ENCODE results near the gene ACRV1.

The ACRV1 gene

GRCh38 chr11:125649465-125650166, 31.0 kb downstream of the ACRV1 start:
- DNase-seq = peak in 1 of 5 experiments; percentile 84

GRCh38 chr11:125645871-125646270, 34.8 kb downstream of the ACRV1 start:
- no peak for DNase-seq

DNA sequence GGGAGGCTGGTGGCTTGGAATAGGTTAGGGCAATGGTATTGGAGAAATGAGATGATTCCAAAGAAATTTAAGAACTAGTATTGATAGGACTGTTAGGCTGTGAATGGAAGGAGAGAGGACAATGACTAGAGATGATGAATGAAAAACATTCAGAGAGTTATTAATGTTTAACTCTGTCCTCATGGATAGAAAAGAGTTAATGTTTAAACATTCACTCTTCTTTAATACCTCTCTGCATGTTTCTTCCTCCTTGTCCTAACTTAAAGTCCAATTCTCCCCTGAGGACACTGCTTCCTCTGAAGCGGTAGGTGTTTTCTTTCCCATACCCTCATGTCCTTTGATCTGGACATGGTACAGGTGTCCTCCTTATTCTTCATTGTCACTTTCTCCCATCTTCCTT, 42.3 kb downstream of the ACRV1 start:
- no peak for DNase-seq

- no peak for DNase-seq
Observed at GRCh38 chr11:125637840-125638239, 42.8 kb downstream of the ACRV1 start.

DNA sequence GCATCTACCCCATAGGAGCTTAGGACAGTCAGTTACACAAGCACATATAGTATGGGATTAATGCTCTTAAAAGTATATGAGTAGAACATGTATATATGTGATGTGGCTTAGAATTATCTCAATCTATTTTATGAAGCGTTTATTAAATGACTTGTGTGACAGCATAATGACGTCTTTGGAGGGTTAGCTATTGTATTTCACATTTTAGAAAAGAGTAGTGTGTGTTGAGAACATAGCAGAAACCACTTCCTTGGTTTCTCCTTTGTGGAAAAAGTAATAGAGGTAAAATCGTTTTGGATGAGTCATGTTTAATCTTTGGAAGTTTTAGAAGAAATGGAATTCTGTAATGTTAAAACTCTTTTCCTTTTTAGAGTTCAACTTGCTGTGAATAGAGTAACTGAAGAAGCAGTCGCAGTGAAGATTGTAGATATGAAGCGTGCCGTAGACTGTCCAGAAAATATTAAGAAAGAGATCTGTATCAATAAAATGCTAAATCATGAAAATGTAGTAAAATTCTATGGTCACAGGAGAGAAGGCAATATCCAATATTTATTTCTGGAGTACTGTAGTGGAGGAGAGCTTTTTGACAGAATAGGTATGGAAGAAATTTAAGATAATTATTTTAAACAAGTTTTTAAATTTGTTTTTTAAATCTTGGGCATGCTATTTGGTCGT, 53.3 kb downstream of the ACRV1 start:
- peak in 1 of 5 experiments; percentile 19 for DNase-seq

DNA sequence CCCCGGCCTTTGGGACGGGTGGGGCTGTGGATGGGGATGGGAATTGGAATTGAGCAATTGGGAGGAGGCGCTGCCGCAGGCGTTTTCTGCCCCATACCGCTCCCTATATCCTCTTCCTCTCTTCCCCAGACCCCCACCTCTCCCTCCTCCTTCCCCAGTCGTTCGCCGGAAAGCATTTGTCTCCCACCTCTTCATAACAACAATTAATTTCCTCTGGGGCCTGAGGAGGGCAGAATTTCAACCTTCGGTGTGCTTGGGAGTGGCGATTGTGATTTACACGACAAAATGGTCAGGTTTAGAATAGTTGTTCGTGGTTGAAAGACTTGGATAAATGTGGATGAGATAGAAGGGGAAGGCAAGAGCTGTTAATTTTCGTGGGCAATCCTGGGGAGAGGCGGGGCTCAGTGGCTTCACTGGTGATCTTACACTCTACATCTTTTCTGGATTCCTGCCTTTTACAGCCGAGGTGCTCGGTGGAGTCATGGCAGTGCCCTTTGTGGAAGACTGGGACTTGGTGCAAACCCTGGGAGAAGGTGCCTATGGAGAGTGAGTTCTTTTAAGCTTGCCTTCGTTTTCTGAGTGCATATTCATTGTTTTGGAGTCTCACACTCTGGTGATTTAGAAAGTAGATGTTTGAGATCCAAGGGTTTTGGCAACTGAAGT, 54.2 kb downstream of the ACRV1 start:
- peak in 3 of 5 experiments; percentile 7 to 70 (median 22) for DNase-seq

DNA sequence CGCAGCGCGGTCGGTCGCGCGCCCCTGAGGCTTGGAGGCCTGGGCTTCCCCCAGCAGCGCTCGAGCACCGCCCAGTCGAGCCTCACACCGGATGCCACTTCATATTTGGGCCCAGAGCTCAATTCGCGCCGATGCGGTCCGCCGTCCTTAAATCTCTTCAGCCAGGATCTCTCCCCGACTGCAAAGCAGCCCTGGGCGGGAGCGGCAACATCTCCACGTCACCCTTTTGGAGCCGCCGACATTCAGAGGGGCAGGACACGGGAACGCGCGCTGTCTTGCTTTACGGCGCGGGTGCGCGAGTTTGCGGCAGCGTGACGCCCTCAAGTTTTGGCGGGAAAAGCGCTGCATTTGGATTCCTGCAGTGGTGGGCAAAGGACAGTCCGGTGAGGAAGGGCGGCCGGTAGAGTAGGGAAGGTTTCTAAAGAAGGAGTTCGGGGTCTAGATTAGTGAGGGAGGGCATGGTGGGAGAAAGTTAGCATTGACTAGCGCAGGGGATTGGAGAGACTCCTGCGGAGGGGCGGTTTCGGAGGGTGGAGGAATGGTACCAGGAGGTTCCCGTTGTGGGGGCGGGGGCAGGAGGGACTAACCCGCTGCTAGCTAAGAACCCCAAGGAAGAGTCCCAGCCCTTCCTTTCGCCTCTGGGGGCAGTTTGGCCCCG, 54.9 kb downstream of the ACRV1 start:
- DNase-seq = peak; percentile 58 to 93 (median 74)

DNA sequence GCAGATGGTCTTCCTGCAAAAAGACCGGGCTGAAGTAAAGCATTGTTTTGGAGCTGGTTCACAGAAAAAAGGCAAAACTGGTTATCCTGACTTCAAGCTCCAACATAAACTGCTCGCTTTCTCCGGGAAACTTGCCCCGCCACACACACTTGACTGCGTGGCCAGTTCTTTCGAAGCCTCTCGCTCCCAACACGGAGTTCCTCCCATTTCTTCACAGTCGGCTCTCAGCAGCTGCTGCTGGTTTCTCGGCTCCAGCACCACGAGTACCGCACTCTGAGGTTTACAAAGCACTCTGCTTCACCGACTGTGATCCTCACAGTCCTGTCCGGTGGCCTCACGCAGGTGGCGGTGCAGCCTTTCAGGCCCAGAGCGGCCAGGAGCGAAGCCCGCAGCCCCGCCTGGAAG, 55.4 kb downstream of the ACRV1 start:
- no peak for DNase-seq

DNA sequence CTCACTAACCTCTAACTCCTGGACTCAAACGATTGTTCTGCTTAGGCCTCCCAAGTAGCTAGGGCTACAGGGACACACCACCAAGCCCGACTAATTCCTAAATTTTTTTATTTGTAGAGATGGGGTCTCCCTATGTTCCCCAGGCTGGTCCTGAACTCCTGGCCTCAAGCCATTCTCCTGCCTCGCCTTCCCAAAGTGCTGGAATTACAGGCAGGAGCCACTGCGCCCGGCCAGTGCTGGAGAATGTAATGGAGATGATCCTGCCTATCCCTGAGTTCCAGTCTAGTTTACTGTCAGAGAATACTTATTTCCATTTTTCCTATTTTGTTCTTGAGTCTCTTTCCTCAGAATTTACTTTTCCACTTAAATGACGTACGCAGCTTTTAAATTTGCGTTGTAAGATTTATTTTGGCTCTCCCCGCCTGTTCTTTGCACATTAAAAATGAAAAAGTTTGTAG, 55.9 kb downstream of the ACRV1 start, which contains the start of gene CHEK1:
Gene CHEK1 (plus strand): TSS at position 408 of the 458 bp plus-strand sequence. CDS start 1,606 bp downstream, outside the sequence.
- DNase-seq = no peak

DNA sequence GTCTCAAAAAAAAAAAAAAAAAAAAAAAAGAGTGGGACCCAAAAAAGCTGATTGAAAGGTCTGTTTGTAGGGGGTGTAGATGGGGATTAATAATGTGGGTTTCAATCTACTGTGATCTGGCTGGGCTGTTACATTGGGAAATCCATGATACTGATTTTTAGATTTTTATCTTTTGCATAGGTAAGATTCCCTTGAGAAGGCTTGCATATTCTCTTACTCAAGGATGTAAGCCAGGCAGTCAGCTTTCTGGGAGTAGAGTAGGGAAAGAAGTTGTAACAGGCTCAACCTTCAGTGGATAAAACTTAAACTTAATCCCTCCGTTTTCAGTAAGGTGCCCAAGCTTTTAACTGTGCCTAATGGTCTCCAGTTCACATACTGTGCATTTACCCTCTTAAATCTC, 57.6 kb downstream of the ACRV1 start:
- DNase-seq = no peak

GRCh38 chr11:125621995-125622394, 58.7 kb downstream of the ACRV1 start:
- no peak for DNase-seq

Data from T-helper 2 cell (primary cell).